Activated CD8-positive, alpha-beta T cell treated with anti-CD3 and anti-CD28 coated beads for 36 hours (primary cell): ENCODE measurements around the gene HEATR5A. TPM values are rescaled to one million over a fixed set of nuclear protein-coding genes. Genes with fewer than 3 reads are reported as not detected.
"Not testable (repeated sequence)": the region's sequence is repeated elsewhere in the genome, so short reads cannot be mapped to it uniquely, and the experiment has no call there.

ENCODE experiments used
- ATAC-seq: fragments of 200-7000 bp; cut with Tn5 transposase; one replicate; pipeline ENCODE4 v1.10.0; 2021; ENCODE audit warnings: mild to moderate bottlenecking, moderate library complexity
- CTCF ChIA-PET: fragments of 350-600 bp; sonication (Branson Sonifier 250); formaldehyde crosslinking; loops from one replicate; lab custom pipeline; 2021; ENCODE audit warnings: antibody characterized with exemption; lab: Charles Lee
- POLR2A ChIA-PET: fragments of 350-600 bp; sonication (Branson Sonifier 250); formaldehyde crosslinking; loops from one replicate; lab custom pipeline; 2021; ENCODE audit warnings: antibody characterized with exemption; lab: Charles Lee
- DNase-seq: peaks from one replicate; pipeline ENCODE4 v3.0.0-alpha.2; 2020
- H3K27ac Mint-ChIP-seq: one replicate; pipeline ENCODE4 v1.8.0; 2021; ENCODE audit warnings: mild to moderate bottlenecking, mixed read lengths
- H3K27me3 Mint-ChIP-seq: one replicate; pipeline ENCODE4 v1.8.0; 2021; ENCODE audit warnings: mixed read lengths
- H3K36me3 Mint-ChIP-seq: one replicate; pipeline ENCODE4 v1.8.0; 2021; ENCODE audit warnings: low read depth, mixed read lengths
- H3K4me1 Mint-ChIP-seq: one replicate; pipeline ENCODE4 v1.8.0; 2021; ENCODE audit warnings: low read depth, mixed read lengths
- H3K4me3 Mint-ChIP-seq: one replicate; pipeline ENCODE4 v1.8.0; 2021; ENCODE audit warnings: mild to moderate bottlenecking, moderate library complexity, mixed read lengths
- H3K9me3 Mint-ChIP-seq: one replicate; pipeline ENCODE4 v1.8.0; 2021; ENCODE audit warnings: mixed read lengths
- intact Hi-C: fragments of 100-400 bp; cut with micrococcal nuclease; formaldehyde crosslinking; loops from one replicate; pipeline ENCODE4 v1.10.0; 2022
- total RNA-seq, 2 experiments: library from RNA; stranded (reverse); gene quantifications; one replicate each; pipeline ENCODE4 v1.2.3, GENCODE V29; 2021
- TF ChIP-seq, protein P1 (sequence below): fragments of 200-600 bp; IDR thresholded peaks from one replicate; pipeline ENCODE4 v1.8.0; 2022; ENCODE audit warnings: antibody characterized with exemption, mild to moderate bottlenecking

The HEATR5A gene
- total RNA-seq, 2 experiments from 2014 or later: 12.7 to 15.7 TPM

DNA sequence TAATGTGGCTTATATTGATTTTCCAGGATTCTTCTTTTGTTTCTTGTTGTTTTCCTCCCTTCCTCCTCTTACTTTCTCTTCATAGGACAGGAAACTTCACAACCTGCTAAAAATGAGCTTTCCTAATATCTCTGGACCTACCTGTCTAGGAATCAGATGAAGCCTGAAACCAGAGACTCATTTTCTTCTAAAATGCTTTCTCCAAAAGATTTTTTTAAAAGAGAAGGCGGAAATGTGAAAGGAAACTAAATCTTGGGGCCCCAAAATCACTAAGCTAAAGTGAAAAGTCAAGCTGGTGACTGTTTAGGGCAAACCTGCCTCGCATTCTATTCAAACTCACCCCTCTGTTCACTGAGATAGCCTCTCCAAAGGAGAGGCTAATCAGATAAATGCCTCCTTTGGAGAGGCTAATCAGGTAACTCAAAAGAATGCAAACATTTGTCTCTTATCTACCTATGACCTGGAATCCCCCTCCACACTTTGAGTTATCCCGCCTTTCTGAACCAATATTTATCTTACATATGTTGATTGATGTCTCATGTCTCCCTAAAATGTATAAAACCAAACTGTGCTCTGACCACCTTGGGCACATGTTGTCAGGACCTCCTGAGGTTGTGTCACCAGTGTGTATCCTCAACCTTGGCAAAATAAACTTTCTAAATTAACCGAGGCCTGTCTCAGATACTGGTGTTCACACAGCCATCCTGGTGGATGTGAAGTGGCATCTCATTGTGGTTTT is 140.0 kb downstream of the HEATR5A start:
- ATAC-seq (no peak), DNase-seq (no peak)
- no peaks in the 10 kb centered on the region for H3K27me3 Mint-ChIP-seq
- intact Hi-C loops: no loop called here
- TF ChIP-seq, protein P1, sequence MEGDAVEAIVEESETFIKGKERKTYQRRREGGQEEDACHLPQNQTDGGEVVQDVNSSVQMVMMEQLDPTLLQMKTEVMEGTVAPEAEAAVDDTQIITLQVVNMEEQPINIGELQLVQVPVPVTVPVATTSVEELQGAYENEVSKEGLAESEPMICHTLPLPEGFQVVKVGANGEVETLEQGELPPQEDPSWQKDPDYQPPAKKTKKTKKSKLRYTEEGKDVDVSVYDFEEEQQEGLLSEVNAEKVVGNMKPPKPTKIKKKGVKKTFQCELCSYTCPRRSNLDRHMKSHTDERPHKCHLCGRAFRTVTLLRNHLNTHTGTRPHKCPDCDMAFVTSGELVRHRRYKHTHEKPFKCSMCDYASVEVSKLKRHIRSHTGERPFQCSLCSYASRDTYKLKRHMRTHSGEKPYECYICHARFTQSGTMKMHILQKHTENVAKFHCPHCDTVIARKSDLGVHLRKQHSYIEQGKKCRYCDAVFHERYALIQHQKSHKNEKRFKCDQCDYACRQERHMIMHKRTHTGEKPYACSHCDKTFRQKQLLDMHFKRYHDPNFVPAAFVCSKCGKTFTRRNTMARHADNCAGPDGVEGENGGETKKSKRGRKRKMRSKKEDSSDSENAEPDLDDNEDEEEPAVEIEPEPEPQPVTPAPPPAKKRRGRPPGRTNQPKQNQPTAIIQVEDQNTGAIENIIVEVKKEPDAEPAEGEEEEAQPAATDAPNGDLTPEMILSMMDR: no peak
- peaks cover 1% of the 10 kb centered on the region for H3K36me3 Mint-ChIP-seq
- ChIA-PET CTCF (no interaction called here), POLR2A (interaction anchor here (1.2 kb wide), 1 partner anchor 150 kb away, joined by 4 read pairs; no protein-coding TSS in a partner anchor)
- no peak overlapping the region for H3K27ac Mint-ChIP-seq
- H3K4me1 Mint-ChIP-seq: peaks cover 8% of the 10 kb centered on the region
- peaks cover 4% of the 10 kb centered on the region for H3K9me3 Mint-ChIP-seq
- no peak overlapping the region for H3K4me3 Mint-ChIP-seq

DNA sequence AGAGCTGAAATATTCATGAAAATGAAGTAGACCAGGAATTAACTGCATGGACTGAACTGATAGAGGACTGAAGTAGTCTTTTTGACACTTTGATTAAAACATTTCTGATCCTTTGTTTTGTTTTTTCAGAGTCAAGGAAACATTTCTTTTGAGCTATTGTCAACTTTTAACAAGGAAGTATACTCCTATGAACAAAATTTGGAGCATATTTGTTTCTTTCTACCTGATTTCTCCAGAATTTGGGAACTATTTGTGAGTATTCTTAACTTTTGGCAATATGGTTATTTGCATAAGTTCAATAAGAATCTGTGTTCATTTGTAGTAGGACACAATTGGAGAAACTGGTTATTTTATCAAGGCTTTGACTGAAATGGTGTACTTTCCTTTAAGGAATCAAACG is 141.5 kb downstream of the HEATR5A start:
- POLR2A ChIA-PET: interaction anchor here (0.6 kb wide), 1 partner anchor 11 kb away, joined by 4 read pairs; no protein-coding TSS in a partner anchor
- peaks cover 9% of the 10 kb centered on the region for H3K4me1 Mint-ChIP-seq

DNA sequence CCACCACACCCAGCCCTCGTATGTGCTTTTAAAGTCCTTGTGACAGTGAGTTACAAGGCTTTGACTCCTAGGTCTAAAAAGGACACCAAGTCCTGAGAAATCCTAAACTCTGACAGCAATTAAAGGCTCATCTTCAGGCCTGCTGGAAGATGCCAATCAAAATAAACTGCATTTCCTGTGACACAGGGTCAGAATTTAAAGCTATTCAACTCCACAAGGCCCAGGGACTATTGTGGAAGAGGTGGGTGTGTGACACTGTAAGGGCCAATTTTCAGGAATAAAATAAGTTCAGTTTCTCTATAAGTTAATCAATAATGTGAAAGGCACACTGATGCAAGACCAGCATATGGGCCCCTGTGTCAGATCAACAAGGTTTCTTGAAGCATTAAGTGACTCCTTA is 143.3 kb downstream of the HEATR5A start:
- Mint-ChIP-seq H3K4me1 (peaks cover 8% of the 10 kb centered on the region), H3K27me3 (no peaks in the 10 kb centered on the region)
- POLR2A ChIA-PET: no interaction called here

More for the DNA sequence above, 141.5 kb downstream of the HEATR5A start:
- H3K4me3 Mint-ChIP-seq: no peak overlapping the region
- no peaks in the 10 kb centered on the region for H3K27me3 Mint-ChIP-seq
- ATAC-seq: no peak
- CTCF ChIA-PET: no interaction called here
- H3K9me3 Mint-ChIP-seq: peaks cover 4% of the 10 kb centered on the region
- peaks cover 3% of the 10 kb centered on the region for H3K36me3 Mint-ChIP-seq
- no peak for DNase-seq
- intact Hi-C loops: no loop called here
- TF ChIP-seq, protein P1: no peak
- H3K27ac Mint-ChIP-seq: no peak overlapping the region

DNA sequence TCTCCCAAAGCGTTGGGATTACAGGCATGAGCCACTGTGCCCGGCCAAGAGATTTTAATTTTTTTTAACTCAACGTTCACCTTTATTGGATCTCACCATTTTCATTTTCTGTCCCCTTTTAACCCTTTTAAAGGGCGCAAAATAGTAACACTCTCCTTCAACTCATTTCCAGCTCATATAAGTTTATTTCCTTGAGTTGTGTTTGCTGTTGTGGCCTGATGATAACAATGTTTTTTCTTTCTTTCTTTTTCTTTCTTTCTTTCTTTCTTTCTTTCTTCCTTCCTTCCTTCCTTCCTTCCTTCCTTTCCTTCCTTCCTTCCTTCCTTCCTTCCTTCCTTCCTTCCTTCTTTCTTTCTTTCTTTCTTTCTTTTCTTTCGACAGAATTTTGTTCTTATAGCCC is 143.9 kb downstream of the HEATR5A start:
- H3K4me3 Mint-ChIP-seq, H3K9me3 Mint-ChIP-seq, H3K27ac Mint-ChIP-seq, ATAC-seq, H3K27me3 Mint-ChIP-seq, CTCF ChIA-PET, DNase-seq, H3K36me3 Mint-ChIP-seq, POLR2A ChIA-PET, intact Hi-C loops, H3K4me1 Mint-ChIP-seq: not testable (repeated sequence)

More for the DNA sequence above, 143.3 kb downstream of the HEATR5A start:
- no peak for ATAC-seq
- no peak for DNase-seq
- intact Hi-C loops: no loop called here
- peaks cover 3% of the 10 kb centered on the region for H3K36me3 Mint-ChIP-seq
- TF ChIP-seq, protein P1: no peak
- CTCF ChIA-PET: no interaction called here
- no peak overlapping the region for H3K4me3 Mint-ChIP-seq
- peaks cover 4% of the 10 kb centered on the region for H3K9me3 Mint-ChIP-seq
- no peak overlapping the region for H3K27ac Mint-ChIP-seq

DNA sequence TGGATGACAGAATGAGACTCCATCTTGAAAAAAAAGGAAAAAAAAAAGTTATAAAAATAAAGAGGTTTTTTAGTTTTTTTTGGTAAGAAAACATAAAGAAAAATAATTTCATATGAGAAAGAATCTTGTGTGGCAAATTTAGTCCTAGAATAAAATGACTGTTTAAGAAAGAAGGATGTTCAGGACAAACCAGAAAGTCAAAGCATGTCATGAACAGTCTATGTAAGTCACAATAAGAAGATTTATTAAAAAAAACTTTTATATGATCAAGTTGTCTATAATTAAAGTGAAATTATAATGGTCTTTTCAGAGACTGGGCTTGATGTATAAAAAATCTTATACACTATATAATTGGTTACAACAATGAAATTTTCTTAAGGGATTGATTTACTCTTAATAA is 144.6 kb downstream of the HEATR5A start:
- peaks cover 4% of the 10 kb centered on the region for H3K9me3 Mint-ChIP-seq
- ChIA-PET POLR2A (no interaction called here), CTCF (no interaction called here)
- H3K4me1 Mint-ChIP-seq: peaks cover 8% of the 10 kb centered on the region
- TF ChIP-seq, protein P1: no peak
- DNase-seq (no peak), ATAC-seq (no peak)
- no peaks in the 10 kb centered on the region for H3K27me3 Mint-ChIP-seq
- no peak overlapping the region for H3K27ac Mint-ChIP-seq
- intact Hi-C loops: no loop called here
- H3K4me3 Mint-ChIP-seq: no peak overlapping the region
- H3K36me3 Mint-ChIP-seq: peaks cover 3% of the 10 kb centered on the region
